A549 (cell line): ENCODE data around the gene MEF2A. TPM values are rescaled to one million over a fixed set of nuclear protein-coding genes. Genes with fewer than 3 reads are reported as not detected.
A peak's percentile ranks its signal among the peaks of the same experiment; 100 is the strongest.

ENCODE experiments used
- ATAC-seq, 2 experiments: fragments of 200-7000 bp in 1 of 2; fragments of >200 bp in 1 of 2; cut with Nextera tagmentation in 1 of 2; cut with Tn5 transposase in 1 of 2; 3 replicates each; pipeline versions ENCODE4 v1.8.0 to v1.9.1; 2018 to 2020; ENCODE audit warnings: mild to moderate bottlenecking in 1 of 2, moderate library complexity in 1 of 2
- CTCF ChIA-PET: fragments of 300-600 bp; sonication (Branson Sonifier 250); formaldehyde crosslinking; extraction: SDS; loops from one replicate; lab custom pipeline; 2021; ENCODE audit warnings: antibody characterized with exemption, inconsistent platforms; lab: Yijun Ruan, JAX
- POLR2A ChIA-PET: fragments of 350-600 bp; formaldehyde crosslinking; extraction: SDS; loops from one replicate; lab custom pipeline; 2021; ENCODE audit warnings: antibody characterized with exemption, inconsistent platforms; lab: Yijun Ruan, JAX
- DNase-seq, 2 experiments: peaks; one replicate each; pipeline versions ENCODE4 v3.0.0 to v3.0.0-alpha.2; 2011 to 2016; ENCODE audit warnings: low read depth in 1 of 2, low spot score in 1 of 2
- FAIRE-seq: peaks from 2 replicates; lab custom pipeline; 2011; peaks lifted over from hg19 to GRCh38; lab: Jason Lieb, UNC
- H3K27ac ChIP-seq, 2 experiments: fragments of >200 bp; sonication (Bioruptor Twin); formaldehyde crosslinking; 3 replicates each; pipeline ENCODE4 v1.5.1; 2016 to 2017
- H3K4me1 ChIP-seq: fragments of >200 bp; sonication (Bioruptor Twin); formaldehyde crosslinking; 3 replicates; pipeline ENCODE4 v1.6.1; 2016
- H3K4me2 ChIP-seq: fragments of >200 bp; sonication (Bioruptor Twin); formaldehyde crosslinking; 3 replicates; pipeline ENCODE4 v1.6.1; 2016
- H3K4me3 ChIP-seq: fragments of >200 bp; sonication (Bioruptor Twin); formaldehyde crosslinking; 3 replicates; pipeline ENCODE4 v1.5.1; 2016
- H3K9me3 ChIP-seq: fragments of >200 bp; sonication (Bioruptor Twin); formaldehyde crosslinking; 3 replicates; pipeline ENCODE4 v1.6.1; 2016
- BHLHE40 ChIP-seq: IDR thresholded peaks from 2 replicates; pipeline ENCODE4 v1.6.1; 2012; ENCODE audit warnings: low read depth, low read length, inconsistent platforms
- CBX2 ChIP-seq: fragments of 200-600 bp; sonication (generic); IDR thresholded peaks from 2 replicates; pipeline ENCODE4 v1.6.1; 2016; ENCODE audit warnings: low read depth, mild to moderate bottlenecking, borderline replicate concordance
- CBX8 ChIP-seq: fragments of 200-600 bp; sonication (generic); IDR thresholded peaks from 2 replicates; pipeline ENCODE4 v1.6.1; 2016
- CEBPB ChIP-seq, 2 experiments: fragments of >200 bp in 1 of 2; sonication (Bioruptor Twin) in 1 of 2; formaldehyde crosslinking in 1 of 2; IDR thresholded peaks; 2 replicates each; pipeline ENCODE4 v1.6.1; 2012 to 2016
- CHD2 ChIP-seq: fragments of 150-350 bp; IDR thresholded peaks from 2 replicates; pipeline ENCODE4 v1.6.1; 2014; ENCODE audit warnings: low read length; ENCODE audit not compliant: partially characterized antibody
- CTCF ChIP-seq: fragments of >200 bp; sonication (Bioruptor Twin); formaldehyde crosslinking; IDR thresholded peaks from 3 replicates; pipeline ENCODE4 v1.5.1; 2016
- EHF ChIP-seq: fragments of 250-450 bp; sonication (Bioruptor Pico); IDR thresholded peaks from 2 replicates; pipeline ENCODE4 v1.5.0; 2020; ENCODE audit warnings: mild to moderate bottlenecking
- EHMT2 ChIP-seq: fragments of 200-600 bp; sonication (generic); IDR thresholded peaks from 2 replicates; pipeline ENCODE4 v1.6.1; 2016; ENCODE audit warnings: antibody characterized with exemption, low read depth, mild to moderate bottlenecking, moderate library complexity
- FOSL2 ChIP-seq, 2 experiments: fragments of 450-650 bp in 1 of 2; fragments of >200 bp in 1 of 2; sonication (Bioruptor Twin) in 1 of 2; formaldehyde crosslinking; IDR thresholded peaks; 2 replicates each; pipeline versions ENCODE4 v1.5.0 to v1.6.1; 2016 to 2020; ENCODE audit warnings: mild to moderate bottlenecking in 1 of 2, moderate library complexity in 1 of 2
- HDAC2 ChIP-seq: fragments of 200-600 bp; sonication (generic); IDR thresholded peaks from 2 replicates; pipeline ENCODE4 v1.6.1; 2016
- HOXB5 ChIP-seq: fragments of 250-450 bp; sonication (Bioruptor Pico); IDR thresholded peaks from 2 replicates; pipeline ENCODE4 v1.5.0; 2020; ENCODE audit warnings: mild to moderate bottlenecking, moderate library complexity
- JUNB ChIP-seq: fragments of >200 bp; sonication (Bioruptor Twin); formaldehyde crosslinking; IDR thresholded peaks from 2 replicates; pipeline ENCODE4 v1.6.1; 2016
- KDM1A ChIP-seq: fragments of 200-600 bp; sonication (generic); IDR thresholded peaks from 2 replicates; pipeline ENCODE4 v1.6.1; 2016; ENCODE audit warnings: low read depth, mild to moderate bottlenecking
- MAZ ChIP-seq: fragments of 150-350 bp; IDR thresholded peaks from 2 replicates; pipeline ENCODE4 v1.6.1; 2014; ENCODE audit warnings: antibody characterized with exemption, low read depth, low read length, borderline replicate concordance
- MYC ChIP-seq: IDR thresholded peaks from 2 replicates; pipeline ENCODE4 v1.6.1; 2012; ENCODE audit warnings: mild to moderate bottlenecking, inconsistent platforms, low read length, improper control_type of control experiment, borderline replicate concordance
- NFE2L2 ChIP-seq: fragments of 150-350 bp; conservative IDR thresholded peaks from 2 replicates; pipeline ENCODE4 v1.6.1; 2014; ENCODE audit warnings: low read length
- NPAS2 ChIP-seq: fragments of 250-450 bp; sonication (Bioruptor Pico); IDR thresholded peaks from 2 replicates; pipeline ENCODE4 v1.8.0; 2022; ENCODE audit warnings: mild to moderate bottlenecking, moderate library complexity, borderline replicate concordance
- NR3C1 ChIP-seq: fragments of >200 bp; sonication (Bioruptor Twin); formaldehyde crosslinking; IDR thresholded peaks from 3 replicates; pipeline ENCODE4 v1.6.1; 2017
- PBX3 ChIP-seq: IDR thresholded peaks from 2 replicates; pipeline ENCODE4 v1.6.1; 2012
- POLR2A ChIP-seq: IDR thresholded peaks from 2 replicates; pipeline ENCODE4 v1.6.1; 2012; ENCODE audit warnings: mild to moderate bottlenecking, low read length
- RARB ChIP-seq: fragments of 250-450 bp; sonication (Bioruptor Pico); IDR thresholded peaks from 2 replicates; pipeline ENCODE4 v1.8.0; 2021; ENCODE audit warnings: mild to moderate bottlenecking, moderate library complexity
- RFX5 ChIP-seq: fragments of 450-650 bp; IDR thresholded peaks from 2 replicates; pipeline ENCODE4 v1.7.1; 2014; ENCODE audit warnings: antibody characterized with exemption, mild to moderate bottlenecking, moderate library complexity
- SREBF2 ChIP-seq: fragments of 450-650 bp; IDR thresholded peaks from 2 replicates; pipeline ENCODE4 v1.6.1; 2014; ENCODE audit warnings: mild to moderate bottlenecking, moderate library complexity
- TFCP2L1 ChIP-seq: fragments of 250-450 bp; sonication (Bioruptor Pico); IDR thresholded peaks from 2 replicates; pipeline ENCODE4 v1.5.0; 2021; ENCODE audit warnings: mild to moderate bottlenecking
- TP53 ChIP-seq: fragments of 250-450 bp; sonication (Bioruptor Pico); IDR thresholded peaks from 2 replicates; pipeline ENCODE4 v1.5.0; 2021; ENCODE audit warnings: mild to moderate bottlenecking, moderate library complexity
- ZFP36 ChIP-seq: fragments of 450-650 bp; IDR thresholded peaks from 2 replicates; pipeline ENCODE4 v1.6.1; 2014; ENCODE audit warnings: borderline replicate concordance; ENCODE audit not compliant: partially characterized antibody
- WGBS: methylation state at CpG from one replicate; pipeline ENCODE4 v1.1.6; 2017; ENCODE audit errors: missing lambda C conversion rate; 5-methylcytosine and 5-hydroxymethylcytosine counted together
- polyA plus RNA-seq, 4 experiments: library from polyadenylated mRNA; depleted of rRNA in 3 of 4; stranded (reverse); fragments of >200 nt; fragmentation: RNase III in 1 of 4; extraction: RNeasy Plus Mini Kit Qiagen cat#74134 plus additional on column Dnase treatment in 1 of 4; gene quantifications; 2 replicates in 3 of 4; 3 replicates in 1 of 4; pipeline ENCODE4 v1.2.3, GENCODE V29; 2011 to 2017
- TF ChIP-seq, protein P1 (sequence below): fragments of >200 bp; sonication (Bioruptor Twin); formaldehyde crosslinking; IDR thresholded peaks from 3 replicates; pipeline ENCODE4 v1.6.1; 2016

The MEF2A gene
- polyA plus RNA-seq, 2 of the 4 experiments (the other 2 are of a cell fraction) = 15.0 to 43.4 TPM

DNA sequence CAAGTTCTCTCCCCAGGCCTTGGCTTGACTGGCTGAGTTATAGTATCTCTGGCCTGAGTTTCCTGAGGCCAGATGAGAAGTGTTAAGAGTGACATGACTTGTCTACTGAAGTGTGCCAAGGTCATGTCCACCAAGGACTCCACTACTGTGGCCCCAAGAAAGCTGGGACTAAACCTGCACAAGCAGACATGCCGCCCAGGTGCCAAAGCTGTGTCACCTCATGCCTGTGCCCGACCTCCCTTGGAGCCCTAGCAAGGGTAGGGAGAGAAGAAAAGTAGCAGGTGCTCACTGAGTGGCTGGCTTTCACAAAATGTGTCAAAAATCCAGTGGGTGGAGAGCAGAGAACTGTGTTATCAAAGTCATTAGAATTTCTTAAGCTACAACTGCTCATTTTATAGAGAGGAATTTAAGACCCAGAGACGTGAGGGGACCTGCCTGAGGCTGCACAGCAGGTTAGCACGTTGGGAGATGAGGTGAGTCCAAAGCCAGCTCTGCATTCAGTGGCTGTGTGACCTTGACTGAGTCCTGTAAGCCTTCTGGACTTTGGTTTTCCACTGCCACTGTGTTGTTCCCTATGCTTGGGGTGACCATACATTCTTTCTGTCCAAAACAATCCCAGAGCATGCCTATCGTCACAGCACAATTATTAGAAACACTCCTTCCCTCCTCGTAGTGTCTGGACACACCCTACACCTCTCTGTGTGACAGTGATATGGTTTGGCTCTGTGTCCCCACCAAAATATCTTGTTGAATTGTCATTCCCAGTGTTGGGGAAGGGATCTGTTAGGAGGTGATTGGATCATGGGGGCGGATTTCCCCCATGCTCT is 172.4 kb downstream of the MEF2A start:
- TF ChIP-seq EHF (CRISPR knock-in tag) (no peak), ZFP36 (no peak), CBX2 (no peak), MYC (no peak), TP53 (CRISPR knock-in tag) (no peak), HOXB5 (no peak)
- TF ChIP-seq, protein P1, sequence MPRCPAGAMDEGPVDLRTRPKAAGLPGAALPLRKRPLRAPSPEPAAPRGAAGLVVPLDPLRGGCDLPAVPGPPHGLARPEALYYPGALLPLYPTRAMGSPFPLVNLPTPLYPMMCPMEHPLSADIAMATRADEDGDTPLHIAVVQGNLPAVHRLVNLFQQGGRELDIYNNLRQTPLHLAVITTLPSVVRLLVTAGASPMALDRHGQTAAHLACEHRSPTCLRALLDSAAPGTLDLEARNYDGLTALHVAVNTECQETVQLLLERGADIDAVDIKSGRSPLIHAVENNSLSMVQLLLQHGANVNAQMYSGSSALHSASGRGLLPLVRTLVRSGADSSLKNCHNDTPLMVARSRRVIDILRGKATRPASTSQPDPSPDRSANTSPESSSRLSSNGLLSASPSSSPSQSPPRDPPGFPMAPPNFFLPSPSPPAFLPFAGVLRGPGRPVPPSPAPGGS = no peak
- TF ChIP-seq, all 56 proteins: peak for 0
- WGBS = 40% methylated on average over 7 of the region's 7 CpGs
- ChIA-PET POLR2A (no interaction called here), CTCF (interaction anchor here (0.5 to 4.3 kb wide), 5 partner anchors 13 to 107 kb away, joined by 3 to 18 read pairs (median 3); no protein-coding TSS in a partner anchor)
- Histone ChIP-seq H3K4me3 (no peak overlapping the region), H3K27ac (no peak overlapping the region), H3K9me3 (no peaks in the 10 kb centered on the region), H3K4me1 (peaks cover 4% of the 10 kb centered on the region; the same call in 1 of the 3 replicates), H3K4me2 (no peak overlapping the region)
- ATAC-seq (no peak), DNase-seq (no peak), FAIRE-seq (no peak)

- no peak for FAIRE-seq
- no peak for ATAC-seq
- no peak for DNase-seq
- WGBS = 60% methylated on average over 2 of the region's 2 CpGs
- no peaks in the 10 kb centered on the region for H3K4me1 ChIP-seq
- no peak overlapping the region for H3K27ac ChIP-seq
- TF ChIP-seq PBX3 (no peak), HDAC2 (no peak), RFX5 (no peak), POLR2A (no peak), BHLHE40 (no peak), CTCF (no peak), NFE2L2 (no peak), HOXB5 (no peak), CBX8 (no peak), MAZ (no peak), NPAS2 (CRISPR knock-in tag) (no peak), JUNB (no peak), TP53 (CRISPR knock-in tag) (no peak), TFCP2L1 (no peak), KDM1A (no peak)
- TF ChIP-seq, all 56 proteins: peak for 0
- ChIA-PET POLR2A (no interaction called here), CTCF (interaction anchor here (0.9 to 4.0 kb wide), 3 partner anchors 10 to 38 kb away, joined by 3 to 30 read pairs (median 10); no protein-coding TSS in a partner anchor)
- Histone ChIP-seq H3K9me3 (no peaks in the 10 kb centered on the region), H3K4me2 (no peak overlapping the region), H3K4me3 (no peak overlapping the region)
These were observed 176.1 kb downstream of the MEF2A start for GRCh38 chr15:99741835-99742234.

DNA sequence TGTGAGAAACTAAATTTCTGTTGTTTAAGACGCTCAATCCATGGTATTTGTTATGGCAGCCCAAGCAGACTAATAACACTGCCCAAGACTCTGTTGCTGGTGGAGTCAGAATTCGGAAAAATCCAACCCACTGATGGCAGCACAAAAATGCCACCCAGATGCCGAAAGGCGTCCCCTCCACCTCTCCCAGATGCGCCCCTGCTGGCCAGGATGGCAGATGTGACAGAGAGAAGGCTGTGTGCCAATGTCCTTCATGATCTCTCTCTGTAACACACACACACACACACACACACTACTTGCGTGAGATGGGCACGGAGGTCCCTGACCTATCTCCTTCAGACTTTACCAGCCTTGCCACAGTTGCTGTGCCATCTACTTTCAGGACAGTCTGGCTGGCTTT is 178.4 kb downstream of the MEF2A start:
- CTCF ChIA-PET = no interaction called here
- Histone ChIP-seq H3K4me2 (no peak overlapping the region), H3K4me3 (no peak overlapping the region), H3K27ac (no peak overlapping the region), H3K4me1 (no peaks in the 10 kb centered on the region), H3K9me3 (no peaks in the 10 kb centered on the region)
- TF ChIP-seq EHF (CRISPR knock-in tag) = no peak
- no peak for TF ChIP-seq SREBF2
- TF ChIP-seq CHD2 = no peak
- no peak for TF ChIP-seq MAZ
- TF ChIP-seq NR3C1 = no peak
- no peak for TF ChIP-seq CEBPB (IDR thresholded peaks at IDR 0.05)
- TF ChIP-seq EHMT2 = no peak
- no peak for TF ChIP-seq RARB
- no peak for TF ChIP-seq POLR2A
- no peak for TF ChIP-seq CBX8
- no peak for TF ChIP-seq FOSL2 (IDR thresholded peaks at IDR 0.05)
- no peak for TF ChIP-seq FOSL2 (CRISPR knock-in tag; IDR thresholded peaks at IDR 0.05)
- no peak for TF ChIP-seq MYC
- ATAC-seq (peak; percentile 27 to 68; a peak in 3 of 6 replicates), FAIRE-seq (no peak), DNase-seq (no peak)
- POLR2A ChIA-PET = no interaction called here
- 74% methylated on average over 7 of the region's 7 CpGs for WGBS
